Activated T-cell treated with anti-CD3 and anti-CD28 coated beads, Interleukin-2, amount 50 U/mL, for 24 hours (primary cell): Measurements from ENCODE around the gene TDRD1.

Source experiments
- DNase-seq: peaks from one replicate; pipeline ENCODE4 v3.0.0-alpha.2; 2020
- H3K27ac Mint-ChIP-seq: 2 replicates; pipeline ENCODE4 v1.8.0; 2020; ENCODE audit warnings: mild to moderate bottlenecking, mixed read lengths
- H3K27me3 Mint-ChIP-seq: 2 replicates; pipeline ENCODE4 v1.8.0; 2020; ENCODE audit warnings: mixed read lengths
- H3K36me3 Mint-ChIP-seq: 2 replicates; pipeline ENCODE4 v1.8.0; 2020; ENCODE audit warnings: low read depth, mixed read lengths
- H3K4me1 Mint-ChIP-seq: 2 replicates; pipeline ENCODE4 v1.8.0; 2020; ENCODE audit warnings: low read depth, mixed read lengths
- H3K4me3 Mint-ChIP-seq: 2 replicates; pipeline ENCODE4 v1.8.0; 2020; ENCODE audit warnings: mild to moderate bottlenecking, moderate library complexity, mixed read lengths
- H3K9me3 Mint-ChIP-seq: 2 replicates; pipeline ENCODE4 v1.8.0; 2020; ENCODE audit warnings: mixed read lengths

Gene TDRD1

DNA sequence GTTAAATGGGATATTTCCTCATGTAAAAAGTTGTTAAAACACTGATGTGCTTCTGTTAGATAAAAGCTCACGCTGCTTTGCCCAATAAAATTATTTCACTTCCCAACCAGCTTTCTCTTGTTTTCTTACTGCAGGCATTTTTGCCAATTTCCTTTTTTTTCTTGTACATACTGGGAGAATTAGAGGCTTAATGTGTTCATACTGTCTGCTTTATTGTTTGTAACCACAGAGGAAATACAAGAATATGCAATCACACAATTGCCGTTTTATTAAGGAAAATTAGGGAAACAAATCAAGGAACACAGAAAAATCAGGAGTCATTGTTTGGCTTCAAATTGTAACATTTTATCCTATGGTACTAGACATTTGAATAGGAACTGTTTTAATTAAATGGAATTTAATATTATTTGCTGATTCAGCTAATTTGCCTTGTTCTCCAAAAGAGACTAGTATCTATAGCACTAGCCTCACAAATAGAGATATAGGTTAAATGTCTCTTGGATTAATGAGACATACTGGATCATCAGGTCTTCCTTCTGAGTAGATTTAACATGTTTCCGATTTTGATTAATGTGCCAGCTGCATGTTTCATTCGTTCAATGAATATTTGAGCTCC lies 53.5 kb downstream of the TDRD1 start:
- Mint-ChIP-seq H3K36me3 (no peaks in the 10 kb centered on the region), H3K27ac (no peak overlapping the region), H3K4me1 (peaks cover 13% of the 10 kb centered on the region)

DNA sequence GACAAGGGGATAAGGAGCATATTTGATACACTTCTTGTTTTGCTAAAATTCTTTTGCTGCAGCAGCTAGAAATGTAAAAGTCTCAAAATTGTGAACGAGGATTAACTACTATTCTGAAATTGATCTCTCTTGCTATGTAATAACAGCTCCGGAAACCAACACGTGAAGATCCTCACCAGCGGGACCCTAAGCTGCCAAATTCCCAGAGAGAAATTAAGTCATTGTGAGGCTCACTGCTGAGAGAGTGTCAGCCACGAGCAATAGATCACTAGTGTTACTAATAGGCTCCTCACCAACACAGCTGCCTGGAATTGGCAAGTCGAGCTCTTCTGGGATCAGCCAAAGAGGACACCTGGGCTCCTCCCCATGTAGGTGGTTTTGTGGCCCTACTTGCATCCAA lies 54.3 kb downstream of the TDRD1 start:
- Mint-ChIP-seq H3K27ac (no peak overlapping the region), H3K4me3 (no peak overlapping the region), H3K36me3 (no peaks in the 10 kb centered on the region), H3K9me3 (no peaks in the 10 kb centered on the region), H3K27me3 (peaks cover 45% of the 10 kb centered on the region), H3K4me1 (peaks cover 16% of the 10 kb centered on the region)
- DNase-seq, result no peak

More for the DNA sequence above, 53.5 kb downstream of the TDRD1 start:
- DNase-seq, result no peak
- no peaks in the 10 kb centered on the region for H3K9me3 Mint-ChIP-seq
- H3K27me3 Mint-ChIP-seq, result peaks cover 42% of the 10 kb centered on the region
- H3K4me3 Mint-ChIP-seq, result no peak overlapping the region

DNA sequence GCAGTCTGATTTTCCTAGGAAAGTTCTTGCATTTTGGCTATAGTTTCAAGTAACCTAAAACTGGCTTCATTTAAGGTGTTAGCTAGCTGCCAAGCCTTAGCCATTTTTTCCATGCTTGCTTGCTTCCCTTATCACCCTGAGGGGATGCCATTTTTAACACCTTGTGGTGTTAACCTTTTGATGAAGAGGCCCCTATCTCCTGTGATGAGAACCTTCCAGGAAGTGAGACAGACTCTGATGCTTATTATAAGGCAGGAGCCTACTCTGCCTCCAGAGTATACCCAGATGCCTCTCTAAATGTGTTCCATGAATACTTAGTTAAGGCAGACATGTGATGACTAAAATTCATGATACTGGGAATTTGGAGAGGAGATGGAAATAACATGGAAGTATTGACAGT lies 55.0 kb downstream of the TDRD1 start:
- Mint-ChIP-seq H3K4me1 (peaks cover 20% of the 10 kb centered on the region), H3K36me3 (no peaks in the 10 kb centered on the region), H3K4me3 (no peak overlapping the region), H3K27me3 (peaks cover 50% of the 10 kb centered on the region), H3K27ac (no peak overlapping the region), H3K9me3 (no peaks in the 10 kb centered on the region)
- no peak for DNase-seq

DNA sequence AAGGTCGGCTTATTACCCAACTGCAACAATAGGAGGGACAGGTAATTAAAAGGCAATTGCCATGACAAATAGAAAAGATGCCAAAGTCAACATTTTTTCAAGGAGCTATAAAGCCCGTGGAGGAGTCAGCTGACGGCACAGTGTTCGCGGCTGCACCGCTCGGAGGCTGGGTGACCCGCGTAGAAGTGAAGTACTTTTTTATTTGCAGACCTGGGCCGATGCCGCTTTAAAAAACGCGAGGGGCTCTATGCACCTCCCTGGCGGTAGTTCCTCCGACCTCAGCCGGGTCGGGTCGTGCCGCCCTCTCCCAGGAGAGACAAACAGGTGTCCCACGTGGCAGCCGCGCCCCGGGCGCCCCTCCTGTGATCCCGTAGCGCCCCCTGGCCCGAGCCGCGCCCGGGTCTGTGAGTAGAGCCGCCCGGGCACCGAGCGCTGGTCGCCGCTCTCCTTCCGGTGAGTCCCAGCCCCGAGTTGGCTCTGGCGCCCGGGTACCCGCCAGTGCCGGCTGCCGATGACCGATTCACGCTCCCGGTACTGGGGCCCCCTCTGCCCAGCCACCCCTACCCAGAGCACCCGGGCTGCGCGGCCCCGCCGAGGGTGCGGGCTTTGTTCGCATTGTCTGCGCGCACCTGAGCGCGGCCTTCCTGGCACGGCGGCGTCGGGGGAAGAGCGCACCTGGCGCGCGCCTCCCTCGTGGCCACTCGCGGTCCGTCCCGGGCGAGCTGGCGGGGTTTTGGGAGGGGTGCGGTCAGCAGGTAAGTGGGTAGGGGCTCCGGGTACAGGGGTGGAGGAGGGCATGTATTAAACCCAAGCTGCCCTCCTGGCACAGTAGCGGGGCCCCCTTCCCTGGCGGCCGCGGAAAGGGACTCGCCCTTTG lies 60.2 kb downstream of the TDRD1 start, which contains the start of gene VWA2:
Gene VWA2, plus strand, starts transcription at position 138 of the 877 bp plus-strand sequence. CDS start 9,460 bp downstream, outside the sequence.
- H3K27ac Mint-ChIP-seq, result no peak within 1 kb of the TSS
- H3K9me3 Mint-ChIP-seq, result no peaks in the 10 kb centered on the region
- no peaks in the 10 kb centered on the region for H3K36me3 Mint-ChIP-seq
- H3K27me3 Mint-ChIP-seq, result peaks cover 87% of the 10 kb centered on the region
- peak; percentile 54 for DNase-seq
- peaks cover 14% of the 10 kb centered on the region for H3K4me1 Mint-ChIP-seq
- peak within 1 kb of the TSS; percentile 64 for H3K4me3 Mint-ChIP-seq

- Mint-ChIP-seq H3K4me3 (no peak overlapping the region), H3K36me3 (no peaks in the 10 kb centered on the region), H3K27ac (no peak overlapping the region), H3K27me3 (peaks cover 89% of the 10 kb centered on the region), H3K9me3 (no peaks in the 10 kb centered on the region), H3K4me1 (peaks cover 8% of the 10 kb centered on the region)
- no peak for DNase-seq
Measured at GRCh38 chr10:114239994-114240345, 60.8 kb downstream of the TDRD1 start.

GRCh38 chr10:114242235-114242634 lies 63.1 kb downstream of the TDRD1 start:
- H3K27ac Mint-ChIP-seq, result no peak overlapping the region
- H3K27me3 Mint-ChIP-seq, result peaks cover 79% of the 10 kb centered on the region
- H3K4me3 Mint-ChIP-seq, result no peak overlapping the region
- no peak for DNase-seq
- H3K36me3 Mint-ChIP-seq, result no peaks in the 10 kb centered on the region
- H3K4me1 Mint-ChIP-seq, result peaks cover 8% of the 10 kb centered on the region
- H3K9me3 Mint-ChIP-seq, result no peaks in the 10 kb centered on the region

GRCh38 chr10:114243661-114244060 lies 64.5 kb downstream of the TDRD1 start:
- peaks cover 66% of the 10 kb centered on the region for H3K27me3 Mint-ChIP-seq
- H3K27ac Mint-ChIP-seq, result no peak overlapping the region
- no peak for DNase-seq
- H3K4me3 Mint-ChIP-seq, result no peak overlapping the region
- peaks cover 5% of the 10 kb centered on the region for H3K4me1 Mint-ChIP-seq
- no peaks in the 10 kb centered on the region for H3K9me3 Mint-ChIP-seq
- no peaks in the 10 kb centered on the region for H3K36me3 Mint-ChIP-seq

DNA sequence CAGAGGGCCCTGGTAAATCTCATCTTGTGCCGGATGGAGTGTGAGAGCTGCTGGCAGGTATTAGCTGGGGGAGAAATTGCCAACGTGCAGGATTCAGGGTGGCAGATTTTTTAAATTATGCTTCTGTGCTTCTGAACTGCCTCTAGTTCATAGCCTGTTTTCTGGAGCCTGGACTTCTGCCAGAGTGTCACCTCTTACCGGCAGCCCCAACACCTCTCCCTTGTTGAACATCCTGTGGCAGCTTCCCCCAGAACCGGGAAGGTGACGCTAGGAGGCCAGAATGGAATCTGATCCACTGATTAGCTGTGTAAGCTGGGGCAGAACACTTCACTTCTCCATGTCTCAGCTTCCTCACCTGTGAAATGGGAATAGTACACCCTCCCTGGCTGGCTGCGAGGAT lies 65.0 kb downstream of the TDRD1 start:
- Mint-ChIP-seq H3K4me1 (peaks cover 2% of the 10 kb centered on the region), H3K9me3 (no peaks in the 10 kb centered on the region), H3K27ac (no peak overlapping the region), H3K27me3 (peaks cover 61% of the 10 kb centered on the region), H3K36me3 (no peaks in the 10 kb centered on the region), H3K4me3 (no peak overlapping the region)
- no peak for DNase-seq

- no peaks in the 10 kb centered on the region for H3K4me1 Mint-ChIP-seq
- H3K4me3 Mint-ChIP-seq, result no peak overlapping the region
- no peaks in the 10 kb centered on the region for H3K9me3 Mint-ChIP-seq
- H3K27ac Mint-ChIP-seq, result no peak overlapping the region
- DNase-seq, result no peak
- no peaks in the 10 kb centered on the region for H3K36me3 Mint-ChIP-seq
- H3K27me3 Mint-ChIP-seq, result peaks cover 56% of the 10 kb centered on the region
Measured at GRCh38 chr10:114245121-114245791, 66.1 kb downstream of the TDRD1 start.

DNA sequence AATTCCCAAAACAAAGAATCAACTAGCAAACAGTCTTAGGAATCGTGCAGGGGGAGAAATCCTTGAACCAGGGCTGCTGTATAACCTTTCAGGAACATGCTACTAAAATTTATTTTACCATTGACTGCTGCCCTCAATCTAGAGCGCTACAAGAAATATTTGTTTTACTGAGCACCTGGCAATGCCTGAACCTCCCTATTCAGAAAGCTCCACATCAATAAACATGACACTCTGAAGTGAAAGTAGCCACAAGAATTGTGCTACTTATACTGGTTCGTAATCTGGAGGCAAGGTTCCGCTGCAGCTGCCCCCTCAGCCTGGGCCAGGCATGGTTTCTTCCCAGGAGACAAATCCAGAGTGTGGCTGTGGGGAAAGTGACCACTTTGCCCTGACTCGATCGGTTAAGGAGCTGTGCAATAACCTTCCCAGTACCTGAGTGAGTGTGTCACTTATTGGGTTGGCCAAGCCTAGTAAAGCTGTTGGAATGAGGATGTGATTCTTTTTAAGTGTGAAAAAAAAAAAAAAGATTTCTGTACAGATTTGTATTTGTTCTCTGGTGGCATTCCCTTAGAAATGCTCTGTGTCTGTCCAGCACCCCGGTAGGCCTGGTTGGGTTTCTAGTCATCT lies 67.6 kb downstream of the TDRD1 start:
- H3K9me3 Mint-ChIP-seq, result no peaks in the 10 kb centered on the region
- no peaks in the 10 kb centered on the region for H3K4me1 Mint-ChIP-seq
- no peak overlapping the region for H3K4me3 Mint-ChIP-seq
- H3K36me3 Mint-ChIP-seq, result no peaks in the 10 kb centered on the region
- H3K27me3 Mint-ChIP-seq, result peaks cover 42% of the 10 kb centered on the region
- no peak overlapping the region for H3K27ac Mint-ChIP-seq
- no peak for DNase-seq

DNA sequence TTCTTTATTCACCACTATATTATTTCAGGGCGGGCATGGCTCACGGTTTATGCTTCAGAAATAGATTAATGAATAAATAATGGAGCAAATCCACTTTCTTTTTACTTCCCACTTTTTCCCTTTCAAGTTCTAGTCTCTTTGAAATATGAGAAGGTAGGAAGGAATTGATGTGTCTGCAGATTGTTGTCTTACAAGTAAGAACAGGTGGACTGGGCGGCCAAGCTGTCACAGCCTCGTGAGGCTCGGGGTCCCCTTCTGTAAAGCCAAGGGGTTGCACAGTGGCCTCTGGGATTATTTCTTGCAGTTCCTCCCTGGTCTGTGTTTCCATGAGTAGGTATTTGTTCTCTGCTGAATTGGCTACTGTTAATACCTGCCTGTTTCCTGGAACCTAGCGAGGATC lies 71.1 kb downstream of the TDRD1 start:
- H3K4me1 Mint-ChIP-seq, result no peaks in the 10 kb centered on the region
- DNase-seq, result no peak
- H3K27ac Mint-ChIP-seq, result no peak overlapping the region
- H3K36me3 Mint-ChIP-seq, result no peaks in the 10 kb centered on the region
- no peak overlapping the region for H3K4me3 Mint-ChIP-seq
- H3K9me3 Mint-ChIP-seq, result no peaks in the 10 kb centered on the region
- peaks cover 23% of the 10 kb centered on the region for H3K27me3 Mint-ChIP-seq

DNA sequence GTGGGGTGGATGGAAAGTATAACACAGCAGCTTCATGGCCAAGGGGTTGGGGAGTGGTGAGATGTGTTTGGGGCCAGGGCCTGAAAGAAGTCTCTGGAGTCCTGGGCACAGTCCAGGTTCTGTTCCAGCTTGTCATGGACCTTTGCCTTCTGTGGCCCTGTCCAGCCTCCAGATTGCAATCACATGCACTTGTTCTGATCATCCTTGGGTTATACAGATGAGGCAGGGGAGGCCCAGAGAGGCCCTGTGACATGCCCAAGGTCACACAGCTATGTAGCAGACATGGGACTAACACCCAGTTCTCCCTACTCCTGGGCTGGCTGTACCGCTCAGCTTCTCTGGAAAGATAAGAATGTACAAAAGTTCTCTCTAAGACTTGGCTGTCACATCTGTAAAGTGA lies 71.6 kb downstream of the TDRD1 start:
- H3K27me3 Mint-ChIP-seq, result peaks cover 18% of the 10 kb centered on the region
- H3K9me3 Mint-ChIP-seq, result no peaks in the 10 kb centered on the region
- no peak overlapping the region for H3K4me3 Mint-ChIP-seq
- DNase-seq, result no peak
- no peaks in the 10 kb centered on the region for H3K4me1 Mint-ChIP-seq
- H3K27ac Mint-ChIP-seq, result no peak overlapping the region
- H3K36me3 Mint-ChIP-seq, result no peaks in the 10 kb centered on the region

DNA sequence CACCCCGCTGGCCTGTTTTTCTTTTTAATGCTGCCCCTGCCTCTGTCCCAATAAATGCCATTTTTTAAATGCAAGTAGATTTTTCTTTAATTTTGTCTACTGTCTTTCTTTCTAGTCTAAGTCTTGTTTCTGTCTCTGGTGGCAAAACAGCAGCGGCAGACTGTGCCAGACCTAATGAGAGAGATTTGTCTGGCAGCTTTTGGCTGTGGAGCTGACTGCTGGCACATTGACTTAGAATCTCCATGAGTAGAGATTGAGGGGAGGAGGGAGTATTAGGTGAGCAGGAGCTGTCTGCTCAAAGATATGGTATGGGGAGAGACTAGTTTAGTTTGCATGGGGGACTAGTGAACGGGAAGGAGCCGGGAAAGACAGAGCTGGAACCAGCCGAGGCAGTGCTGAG lies 72.9 kb downstream of the TDRD1 start:
- no peaks in the 10 kb centered on the region for H3K36me3 Mint-ChIP-seq
- DNase-seq, result no peak
- peaks cover 17% of the 10 kb centered on the region for H3K27me3 Mint-ChIP-seq
- H3K4me1 Mint-ChIP-seq, result no peaks in the 10 kb centered on the region
- no peaks in the 10 kb centered on the region for H3K9me3 Mint-ChIP-seq
- H3K4me3 Mint-ChIP-seq, result no peak overlapping the region
- no peak overlapping the region for H3K27ac Mint-ChIP-seq

DNA sequence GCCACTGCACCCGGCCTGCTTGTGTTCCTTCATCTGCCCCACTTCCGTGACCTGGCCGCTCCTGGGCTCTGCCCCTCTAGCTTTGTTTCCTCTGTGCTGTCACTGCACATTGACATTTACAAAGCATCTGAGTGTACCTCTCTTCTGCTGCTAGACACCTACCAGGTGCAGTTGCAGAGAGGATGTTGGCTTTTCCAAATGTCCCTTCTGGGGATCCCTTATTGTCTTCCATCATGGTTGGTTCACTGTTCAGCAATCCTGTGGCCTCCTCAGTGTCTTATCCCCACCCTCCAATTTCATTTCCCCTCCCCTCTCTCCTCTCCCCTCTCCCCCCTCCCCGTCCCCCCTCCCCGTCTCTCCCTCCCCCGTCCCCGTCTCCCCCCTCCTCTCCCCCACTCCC lies 73.7 kb downstream of the TDRD1 start:
- H3K9me3 Mint-ChIP-seq, result no peaks in the 10 kb centered on the region
- peaks cover 17% of the 10 kb centered on the region for H3K27me3 Mint-ChIP-seq
- DNase-seq, result no peak
- H3K36me3 Mint-ChIP-seq, result no peaks in the 10 kb centered on the region
- H3K4me1 Mint-ChIP-seq, result no peaks in the 10 kb centered on the region
- no peak overlapping the region for H3K27ac Mint-ChIP-seq
- no peak overlapping the region for H3K4me3 Mint-ChIP-seq
